Naive B cell (primary cell): Measurements from ENCODE around the gene LYZL6. TPM values are rescaled to one million over a fixed set of nuclear protein-coding genes. Genes with fewer than 3 reads are reported as not detected.

Experiments used
- ATAC-seq, 2 donors: fragments of 150-1000 bp; cut with Tn5 transposase; 2 replicates each; pipeline ENCODE4 v1.10.0; 2021; ENCODE audit warnings: low read depth in 2 of 2, mild to moderate bottlenecking in 2 of 2, moderate library complexity in 2 of 2
- DNase-seq: peaks from one replicate; pipeline ENCODE4 v3.0.0; 2022
- H3K27ac Mint-ChIP-seq, 6 donors: one replicate each; pipeline ENCODE4 v1.8.0; 2020 to 2022; ENCODE audit warnings: mild to moderate bottlenecking in 6 of 6, mixed read lengths in 6 of 6, moderate library complexity in 5 of 6, inconsistent platforms in 2 of 6
- H3K27me3 Mint-ChIP-seq, 3 donors: one replicate each; pipeline ENCODE4 v1.8.0; 2021 to 2022; ENCODE audit warnings: mixed read lengths in 3 of 3, mild to moderate bottlenecking in 1 of 3
- H3K36me3 Mint-ChIP-seq, 2 donors: one replicate each; pipeline ENCODE4 v1.8.0; 2020 to 2022; ENCODE audit warnings: mixed read lengths in 2 of 2, inconsistent platforms in 1 of 2, mild to moderate bottlenecking in 1 of 2
- H3K4me1 Mint-ChIP-seq, 3 donors: one replicate each; pipeline ENCODE4 v1.8.0; 2020 to 2022; ENCODE audit warnings: mixed read lengths in 3 of 3, inconsistent platforms in 1 of 3, mild to moderate bottlenecking in 1 of 3, moderate library complexity in 1 of 3
- H3K4me3 Mint-ChIP-seq, 8 donors: one replicate each; pipeline ENCODE4 v1.8.0; 2020 to 2022; ENCODE audit warnings: mild to moderate bottlenecking in 8 of 8, mixed read lengths in 8 of 8, moderate library complexity in 8 of 8, inconsistent platforms in 2 of 8
- H3K9me3 Mint-ChIP-seq, 7 donors: one replicate each; pipeline ENCODE4 v1.8.0; 2020 to 2022; ENCODE audit warnings: mixed read lengths in 7 of 7, mild to moderate bottlenecking in 5 of 7, inconsistent platforms in 2 of 7, moderate library complexity in 1 of 7
- polyA plus RNA-seq, 6 donors: library from polyadenylated mRNA; unstranded; fragments of 300-500 nt; fragmentation: Illumina TruSeq; gene quantifications; one replicate each; pipeline ENCODE4 v1.2.3, GENCODE V29; 2021; ENCODE audit warnings: low read depth in 6 of 6

The LYZL6 gene
- not detected for polyA plus RNA-seq

GRCh38 chr17:35943537-35943936, at the start of gene LYZL6:
TSS of gene LYZL6 (minus strand) at chr17:35943713. CDS start at chr17:35939356, 4,357 bp downstream.
- H3K4me3 Mint-ChIP-seq, result peak within 1 kb of the TSS in 1 of 8 donors; percentile 42
- no peaks in the 10 kb centered on the region for H3K36me3 Mint-ChIP-seq
- peaks cover 0 to 13% (median 3%) of the 10 kb centered on the region in 3 donors for H3K27me3 Mint-ChIP-seq
- ATAC-seq (no peak), DNase-seq (no peak)
- H3K4me1 Mint-ChIP-seq, result peaks cover 0 to 5% (median 0%) of the 10 kb centered on the region in 3 donors
- H3K27ac Mint-ChIP-seq, result peak within 1 kb of the TSS in 1 of 6 donors; percentile 83
- no peaks in the 10 kb centered on the region for H3K9me3 Mint-ChIP-seq

- H3K27me3 Mint-ChIP-seq, result no peaks in the 10 kb centered on the region
- peaks cover 8 to 19% (median 11%) of the 10 kb centered on the region in 7 donors for H3K9me3 Mint-ChIP-seq
- no peak for DNase-seq
- no peak overlapping the region for H3K27ac Mint-ChIP-seq
- no peak for ATAC-seq
- H3K36me3 Mint-ChIP-seq, result peaks cover 0 to 15% of the 10 kb centered on the region in 2 donors
- H3K4me1 Mint-ChIP-seq, result peaks cover 13 to 23% (median 17%) of the 10 kb centered on the region in 3 donors
- no peak overlapping the region for H3K4me3 Mint-ChIP-seq
Measured at GRCh38 chr17:35991075-35991474, 47.6 kb upstream of the LYZL6 start.

GRCh38 chr17:35988164-35988563, 44.7 kb upstream of the LYZL6 start:
- no peak overlapping the region for H3K4me3 Mint-ChIP-seq
- H3K27ac Mint-ChIP-seq, result peak overlapping the region in 1 of 6 donors; percentile 80
- H3K9me3 Mint-ChIP-seq, result peaks cover 7 to 19% (median 10%) of the 10 kb centered on the region in 7 donors
- H3K36me3 Mint-ChIP-seq, result peaks cover 0 to 15% of the 10 kb centered on the region in 2 donors
- DNase-seq (no peak), ATAC-seq (no peak)
- no peaks in the 10 kb centered on the region for H3K27me3 Mint-ChIP-seq
- H3K4me1 Mint-ChIP-seq, result peaks cover 0 to 3% (median 0%) of the 10 kb centered on the region in 3 donors

- peaks cover 0 to 15% of the 10 kb centered on the region in 2 donors for H3K36me3 Mint-ChIP-seq
- H3K9me3 Mint-ChIP-seq, result peaks cover 7 to 19% (median 10%) of the 10 kb centered on the region in 7 donors
- no peak for ATAC-seq
- no peak within 1 kb of the TSS for H3K4me3 Mint-ChIP-seq
- DNase-seq, result no peak
- peak within 1 kb of the TSS in 3 of 6 donors; percentile 24 to 64 (median 26) for H3K27ac Mint-ChIP-seq
- H3K4me1 Mint-ChIP-seq, result peaks cover 0 to 10% (median 6%) of the 10 kb centered on the region in 3 donors
- H3K27me3 Mint-ChIP-seq, result no peaks in the 10 kb centered on the region
Measured at GRCh38 chr17:35986643-35987042, 43.1 kb upstream of the LYZL6 start, which contains the start of gene CCL14. TSS of gene CCL14 (minus strand) at chr17:35986729. CDS start at chr17:35986649, 80 bp downstream.

GRCh38 chr17:35984140-35984539, 40.6 kb upstream of the LYZL6 start:
- Mint-ChIP-seq H3K27ac (peak overlapping the region in 1 of 6 donors; percentile 32), H3K9me3 (peaks cover 1 to 10% (median 6%) of the 10 kb centered on the region in 7 donors)
- no peak for DNase-seq

GRCh38 chr17:35982409-35983191, 39.1 kb upstream of the LYZL6 start:
- H3K4me1 Mint-ChIP-seq, result peaks cover 0 to 12% (median 6%) of the 10 kb centered on the region in 3 donors
- H3K27me3 Mint-ChIP-seq, result peaks cover 0 to 23% (median 10%) of the 10 kb centered on the region in 3 donors
- no peak overlapping the region for H3K4me3 Mint-ChIP-seq
- H3K9me3 Mint-ChIP-seq, result no peaks in the 10 kb centered on the region
- no peaks in the 10 kb centered on the region for H3K36me3 Mint-ChIP-seq
- DNase-seq, result no peak
- H3K27ac Mint-ChIP-seq, result peak overlapping the region in 1 of 6 donors; percentile 4
- no peak for ATAC-seq

More at GRCh38 chr17:35984140-35984539, 40.6 kb upstream of the LYZL6 start:
- H3K4me1 Mint-ChIP-seq, result peaks cover 0 to 12% (median 6%) of the 10 kb centered on the region in 3 donors
- peaks cover 0 to 8% of the 10 kb centered on the region in 2 donors for H3K36me3 Mint-ChIP-seq
- peaks cover 0 to 11% (median 10%) of the 10 kb centered on the region in 3 donors for H3K27me3 Mint-ChIP-seq
- no peak for ATAC-seq
- H3K4me3 Mint-ChIP-seq, result peak overlapping the region in 1 of 8 donors; percentile 16

- ATAC-seq (no peak), DNase-seq (no peak)
- Mint-ChIP-seq H3K9me3 (no peaks in the 10 kb centered on the region), H3K27ac (peak overlapping the region in 4 of 6 donors; percentile 16 to 83 (median 58)), H3K36me3 (no peaks in the 10 kb centered on the region), H3K4me3 (no peak overlapping the region), H3K27me3 (peaks cover 0 to 23% (median 10%) of the 10 kb centered on the region in 3 donors), H3K4me1 (peaks cover 0 to 14% (median 6%) of the 10 kb centered on the region in 3 donors)
Measured at GRCh38 chr17:35981908-35982330, 38.4 kb upstream of the LYZL6 start.

GRCh38 chr17:35981246-35981645, 37.7 kb upstream of the LYZL6 start, which contains the start of gene CCL16:
TSS of gene CCL16 (minus strand) at chr17:35981497. CDS start at chr17:35981420, 77 bp downstream.
- H3K9me3 Mint-ChIP-seq, result no peaks in the 10 kb centered on the region
- peaks cover 5 to 20% (median 12%) of the 10 kb centered on the region in 3 donors for H3K4me1 Mint-ChIP-seq
- ATAC-seq, result no peak
- peaks cover 0 to 23% (median 10%) of the 10 kb centered on the region in 3 donors for H3K27me3 Mint-ChIP-seq
- H3K36me3 Mint-ChIP-seq, result no peaks in the 10 kb centered on the region
- no peak within 1 kb of the TSS for H3K4me3 Mint-ChIP-seq
- DNase-seq, result no peak
- peak within 1 kb of the TSS in 4 of 6 donors; percentile 16 to 95 (median 74) for H3K27ac Mint-ChIP-seq

- Mint-ChIP-seq H3K9me3 (no peaks in the 10 kb centered on the region), H3K27ac (no peak overlapping the region), H3K4me1 (peaks cover 5 to 25% (median 15%) of the 10 kb centered on the region in 3 donors), H3K4me3 (no peak overlapping the region), H3K27me3 (peaks cover 0 to 23% (median 10%) of the 10 kb centered on the region in 3 donors), H3K36me3 (no peaks in the 10 kb centered on the region)
- DNase-seq (no peak), ATAC-seq (no peak)
Measured at GRCh38 chr17:35978346-35978745, 34.8 kb upstream of the LYZL6 start.

- peak overlapping the region in 2 of 6 donors; percentile 56 to 83 for H3K27ac Mint-ChIP-seq
- H3K4me1 Mint-ChIP-seq, result peaks cover 5 to 23% (median 15%) of the 10 kb centered on the region in 3 donors
- H3K4me3 Mint-ChIP-seq, result peak overlapping the region in 1 of 8 donors; percentile 54
- DNase-seq (no peak), ATAC-seq (no peak)
- no peaks in the 10 kb centered on the region for H3K9me3 Mint-ChIP-seq
- no peaks in the 10 kb centered on the region for H3K36me3 Mint-ChIP-seq
- peaks cover 0 to 23% (median 10%) of the 10 kb centered on the region in 3 donors for H3K27me3 Mint-ChIP-seq
Measured at GRCh38 chr17:35977509-35977908, 34.0 kb upstream of the LYZL6 start.

GRCh38 chr17:35973333-35974260, 30.1 kb upstream of the LYZL6 start:
- Mint-ChIP-seq H3K27ac (peak overlapping the region in 2 of 6 donors; percentile 21 to 78), H3K9me3 (no peaks in the 10 kb centered on the region), H3K36me3 (no peaks in the 10 kb centered on the region), H3K4me3 (peak overlapping the region in 1 of 8 donors; percentile 56), H3K27me3 (peaks cover 0 to 7% (median 0%) of the 10 kb centered on the region in 3 donors), H3K4me1 (peaks cover 9 to 16% (median 15%) of the 10 kb centered on the region in 3 donors)
- no peak for DNase-seq
- no peak for ATAC-seq

GRCh38 chr17:35972945-35973332, 29.4 kb upstream of the LYZL6 start:
- ATAC-seq (no peak), DNase-seq (no peak)
- Mint-ChIP-seq H3K27me3 (peaks cover 0 to under 1% (median 0%) of the 10 kb centered on the region in 3 donors), H3K27ac (peak overlapping the region in 2 of 6 donors; percentile 2 to 21), H3K4me3 (no peak overlapping the region), H3K4me1 (peaks cover 9 to 16% (median 15%) of the 10 kb centered on the region in 3 donors), H3K36me3 (no peaks in the 10 kb centered on the region), H3K9me3 (no peaks in the 10 kb centered on the region)
